Activated naive CD8-positive, alpha-beta T cell treated with anti-CD3 and anti-CD28 coated beads, Interleukin-2, amount 50 U/mL, for 24 hours (primary cell): ENCODE measurements around the gene KISS1.

Experiments
- ATAC-seq: fragments of 150-1000 bp; cut with Tn5 transposase; one replicate; pipeline ENCODE4 v1.10.0; 2021
- DNase-seq: peaks from one replicate; pipeline ENCODE4 v3.0.0; 2021
- H3K27ac Mint-ChIP-seq: one replicate; pipeline ENCODE4 v1.8.0; 2021; ENCODE audit warnings: mild to moderate bottlenecking, mixed read lengths
- H3K27me3 Mint-ChIP-seq: one replicate; pipeline ENCODE4 v1.8.0; 2021; ENCODE audit warnings: mixed read lengths
- H3K36me3 Mint-ChIP-seq: one replicate; pipeline ENCODE4 v1.8.0; 2021; ENCODE audit warnings: low read depth, mixed read lengths
- H3K4me1 Mint-ChIP-seq: one replicate; pipeline ENCODE4 v1.8.0; 2021; ENCODE audit warnings: mixed read lengths
- H3K4me3 Mint-ChIP-seq: one replicate; pipeline ENCODE4 v1.8.0; 2021; ENCODE audit warnings: mild to moderate bottlenecking, moderate library complexity, mixed read lengths
- H3K9me3 Mint-ChIP-seq: one replicate; pipeline ENCODE4 v1.8.0; 2021; ENCODE audit warnings: mixed read lengths

Gene KISS1

DNA sequence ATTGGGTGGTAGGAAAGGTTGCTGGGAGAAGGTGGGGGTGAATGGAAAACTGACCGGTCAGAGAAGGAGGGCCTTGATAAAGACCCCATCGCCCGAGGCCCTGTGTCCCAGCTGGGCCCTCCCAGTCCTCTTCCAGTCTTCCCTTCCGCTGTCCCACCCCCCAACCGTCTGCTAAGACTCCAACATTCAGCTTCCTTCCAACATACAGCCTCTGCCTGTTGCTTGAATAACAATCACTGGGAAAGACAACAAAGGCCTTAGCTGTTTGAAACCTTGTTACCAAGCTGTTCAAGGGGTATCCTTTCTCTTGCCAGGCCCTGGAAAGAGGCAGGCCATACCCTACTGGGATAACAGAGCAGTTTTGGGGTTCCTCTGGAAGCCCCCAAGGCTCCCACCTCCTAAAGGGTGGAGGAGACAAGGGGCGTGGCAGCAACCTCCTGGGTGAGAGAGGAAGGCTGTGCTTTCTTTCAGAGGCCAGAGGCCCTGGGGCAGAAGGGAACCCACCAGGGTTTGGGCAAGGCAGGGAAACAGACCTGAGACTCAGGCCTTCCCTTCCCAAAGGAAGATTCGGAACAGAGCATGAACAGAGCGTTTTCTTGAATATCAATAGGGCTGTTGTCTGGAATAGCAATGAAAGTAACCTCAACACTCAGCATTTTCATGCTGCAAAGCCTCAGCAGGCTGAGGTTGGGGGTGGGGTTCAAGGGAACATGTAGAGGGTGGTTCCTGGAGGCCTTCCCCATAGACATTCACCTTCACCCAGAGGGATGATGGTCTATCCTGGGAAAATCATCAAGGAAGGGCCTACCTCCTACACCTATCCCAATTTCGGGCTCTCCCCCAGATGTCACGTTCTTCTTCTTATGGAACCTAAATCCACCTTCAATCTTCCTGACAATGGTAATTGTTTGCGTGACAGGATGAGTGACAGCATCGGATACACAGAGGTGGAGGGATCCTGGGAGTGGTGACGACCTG lies 48.6 kb downstream of the KISS1 start:
- Mint-ChIP-seq H3K9me3 (no peaks in the 10 kb centered on the region), H3K36me3 (no peaks in the 10 kb centered on the region), H3K4me1 (peaks cover 5% of the 10 kb centered on the region), H3K4me3 (no peak overlapping the region), H3K27ac (no peak overlapping the region), H3K27me3 (peaks cover 3% of the 10 kb centered on the region)
- no peak for DNase-seq
- ATAC-seq, result no peak

- Mint-ChIP-seq H3K36me3 (no peaks in the 10 kb centered on the region), H3K9me3 (no peaks in the 10 kb centered on the region), H3K4me1 (peaks cover 6% of the 10 kb centered on the region), H3K27ac (no peak overlapping the region), H3K4me3 (no peak overlapping the region), H3K27me3 (peaks cover 3% of the 10 kb centered on the region)
- no peak for ATAC-seq
- no peak for DNase-seq
Measured at GRCh38 chr1:204146965-204147364, 49.3 kb downstream of the KISS1 start.

- no peak for ATAC-seq
- no peak overlapping the region for H3K27ac Mint-ChIP-seq
Measured at GRCh38 chr1:204146309-204146708, 50.0 kb downstream of the KISS1 start.

DNA sequence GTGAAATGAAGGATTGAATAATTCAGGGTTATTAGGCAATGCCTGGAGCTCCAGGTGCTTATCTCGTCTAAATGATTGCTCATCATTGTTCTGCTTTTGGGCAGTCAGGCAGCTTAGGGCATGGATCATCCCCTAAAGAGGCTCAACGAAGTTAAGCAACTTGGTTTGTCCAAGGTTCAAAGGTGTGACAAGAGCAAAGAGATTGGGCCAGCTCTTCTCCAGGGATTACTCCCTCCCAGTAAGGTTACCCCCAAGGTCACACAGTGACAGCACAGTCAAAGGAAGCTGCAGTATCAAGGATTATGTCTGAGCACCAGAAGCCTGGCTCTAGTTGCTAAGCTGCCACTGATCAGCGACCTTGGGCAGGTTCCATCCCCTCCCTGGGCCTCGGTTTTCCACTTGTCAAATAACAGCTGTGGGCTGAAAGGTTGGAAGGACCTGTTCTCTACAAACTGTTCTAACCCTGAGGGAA lies 51.2 kb downstream of the KISS1 start:
- DNase-seq (no peak), ATAC-seq (no peak)
- Mint-ChIP-seq H3K9me3 (no peaks in the 10 kb centered on the region), H3K27ac (no peak overlapping the region), H3K36me3 (no peaks in the 10 kb centered on the region), H3K4me3 (no peak overlapping the region), H3K4me1 (peaks cover 3% of the 10 kb centered on the region), H3K27me3 (no peaks in the 10 kb centered on the region)

More at GRCh38 chr1:204146309-204146708, 50.0 kb downstream of the KISS1 start:
- Mint-ChIP-seq H3K9me3 (no peaks in the 10 kb centered on the region), H3K4me3 (no peak overlapping the region), H3K4me1 (peaks cover 6% of the 10 kb centered on the region), H3K36me3 (no peaks in the 10 kb centered on the region), H3K27me3 (peaks cover 3% of the 10 kb centered on the region)
- DNase-seq, result no peak

DNA sequence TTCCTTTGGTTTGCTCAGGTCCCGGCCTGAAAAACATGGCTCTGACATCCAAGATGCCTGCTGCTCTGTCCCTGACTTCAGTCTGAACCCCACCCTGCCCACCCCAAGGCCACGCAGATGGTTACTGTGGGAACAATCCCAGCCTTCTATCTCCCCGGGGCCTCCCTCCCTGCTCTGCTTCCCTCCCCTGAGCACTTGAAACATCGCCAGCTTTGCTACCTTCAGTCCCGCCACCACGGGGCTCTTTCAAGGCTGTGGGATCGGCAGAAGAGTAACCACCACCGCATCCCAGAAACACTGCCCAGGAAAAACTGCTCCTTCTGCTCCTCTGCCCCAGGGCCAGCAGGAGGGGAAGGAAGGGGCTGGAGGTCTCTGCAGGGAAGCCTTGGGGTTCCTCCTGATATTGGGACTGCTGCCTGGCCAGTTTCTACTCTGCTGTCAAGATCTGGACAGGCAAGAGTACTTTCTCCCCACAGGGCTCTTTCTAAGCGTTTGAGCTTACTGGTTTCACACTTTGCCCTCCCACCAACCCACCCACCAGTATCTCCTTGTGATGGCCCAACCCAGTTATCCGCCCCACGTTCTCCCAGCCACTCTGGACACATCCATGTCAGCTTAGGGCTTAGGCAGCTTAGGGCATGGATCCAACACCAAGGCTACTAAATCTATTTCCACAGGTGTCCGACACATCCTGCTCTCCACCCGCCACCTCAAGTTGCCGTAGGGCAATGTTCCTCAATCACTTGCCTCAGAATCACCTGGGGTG lies 52.8 kb downstream of the KISS1 start:
- Mint-ChIP-seq H3K9me3 (no peaks in the 10 kb centered on the region), H3K36me3 (no peaks in the 10 kb centered on the region), H3K27ac (no peak overlapping the region), H3K4me1 (peaks cover 3% of the 10 kb centered on the region), H3K27me3 (no peaks in the 10 kb centered on the region), H3K4me3 (no peak overlapping the region)
- no peak for DNase-seq
- no peak for ATAC-seq

DNA sequence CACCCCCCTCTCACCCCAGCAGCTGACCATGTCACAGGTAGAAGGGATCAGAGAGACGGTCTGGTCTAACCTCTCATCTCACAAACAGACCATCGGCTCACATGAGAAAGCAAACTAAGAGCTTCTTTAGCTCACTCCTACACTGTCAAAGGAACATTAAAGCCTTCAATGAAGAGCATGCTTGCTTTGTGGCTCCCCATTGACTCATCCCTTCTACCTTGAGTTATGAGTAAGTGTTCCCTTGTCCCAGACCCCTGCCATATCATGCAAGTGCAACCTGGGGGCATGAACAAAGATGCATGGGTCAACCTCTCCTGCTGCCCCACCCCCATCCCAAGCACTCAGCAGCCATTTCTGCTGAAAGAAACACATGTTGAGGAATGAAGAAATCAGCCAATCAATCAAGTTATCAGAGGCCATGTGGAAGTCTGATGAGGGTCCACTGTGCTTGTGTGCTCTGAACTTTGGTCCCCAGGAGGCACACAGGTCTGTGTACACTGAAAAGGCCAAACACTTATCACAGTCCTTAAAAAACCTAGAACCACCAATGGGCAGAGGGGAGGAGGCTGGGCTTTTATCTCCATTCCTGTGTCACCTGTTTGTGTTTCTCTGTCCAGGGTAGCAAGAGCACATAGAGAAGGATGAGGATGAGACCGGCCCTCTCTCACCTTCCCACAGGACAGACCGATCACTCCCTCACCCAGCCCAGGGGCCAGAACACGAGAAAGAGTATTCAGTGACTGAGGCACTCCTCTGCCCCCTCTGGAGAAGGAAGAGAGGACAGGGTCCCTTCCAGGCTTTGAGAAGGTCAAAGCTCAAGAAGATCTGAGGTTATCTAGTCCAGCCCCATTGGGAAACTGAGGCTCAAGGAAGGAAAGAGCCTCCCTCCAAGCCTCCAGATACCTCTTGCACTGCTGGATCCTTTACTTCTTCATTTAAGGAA lies 54.0 kb downstream of the KISS1 start:
- H3K36me3 Mint-ChIP-seq, result no peaks in the 10 kb centered on the region
- H3K4me1 Mint-ChIP-seq, result peaks cover 3% of the 10 kb centered on the region
- H3K27ac Mint-ChIP-seq, result no peak overlapping the region
- no peak overlapping the region for H3K4me3 Mint-ChIP-seq
- H3K27me3 Mint-ChIP-seq, result no peaks in the 10 kb centered on the region
- H3K9me3 Mint-ChIP-seq, result no peaks in the 10 kb centered on the region
- DNase-seq (no peak), ATAC-seq (peak; percentile 67)

- Mint-ChIP-seq H3K9me3 (no peaks in the 10 kb centered on the region), H3K4me3 (no peak overlapping the region), H3K27me3 (no peaks in the 10 kb centered on the region), H3K4me1 (peaks cover 3% of the 10 kb centered on the region), H3K36me3 (no peaks in the 10 kb centered on the region), H3K27ac (no peak overlapping the region)
- DNase-seq (no peak), ATAC-seq (no peak)
Measured at GRCh38 chr1:204141131-204141530, 55.2 kb downstream of the KISS1 start.
